Uterus (tissue), 4 donors: ENCODE results near the gene CPEB2. TPM values are rescaled to one million over a fixed set of nuclear protein-coding genes. Genes with fewer than 3 reads are reported as not detected.

Experiments used
- DNase-seq, 2 donors: peaks; one replicate each; pipeline ENCODE4 v3.0.0-alpha.2; 2019 to 2020
- H3K27ac ChIP-seq, 2 donors: fragments of 200-600 bp; sonication (generic); 1 replicate in 1 of 2; 2 replicates in 1 of 2; pipeline ENCODE4 v1.5.1; 2016 to 2018
- H3K27me3 ChIP-seq, 2 donors: fragments of 200-600 bp; sonication (generic); one replicate each; pipeline ENCODE4 v1.5.1; 2018 to 2019; ENCODE audit warnings: control low read depth in 1 of 2
- H3K36me3 ChIP-seq, 2 donors: fragments of 200-600 bp; sonication (generic); one replicate each; pipeline ENCODE4 v1.5.1; 2019; ENCODE audit warnings: control low read depth in 1 of 2
- H3K4me1 ChIP-seq, 2 donors: fragments of 200-600 bp; sonication (generic); one replicate each; pipeline ENCODE4 v1.5.1; 2018 to 2019; ENCODE audit warnings: control low read depth in 1 of 2
- H3K4me3 ChIP-seq, 2 donors: fragments of 200-600 bp; sonication (generic); 1 replicate in 1 of 2; 2 replicates in 1 of 2; pipeline ENCODE4 v1.5.1; 2018 to 2019; ENCODE audit warnings: mild to moderate bottlenecking in 1 of 2
- H3K9me3 ChIP-seq, 2 donors: fragments of 200-600 bp; sonication (generic); one replicate each; pipeline ENCODE4 v1.5.1; 2019; ENCODE audit warnings: control low read depth in 1 of 2
- POLR2A ChIP-seq, 2 donors: fragments of 450-650 bp; IDR thresholded peaks; one replicate each; pipeline ENCODE4 v1.6.1; 2016; ENCODE audit warnings: antibody characterized with exemption in 2 of 2, mild to moderate bottlenecking in 1 of 2, moderate library complexity in 1 of 2
- intact Hi-C: fragments of 100-400 bp; cut with DNase I; formaldehyde crosslinking; loops from one replicate; pipeline ENCODE4 v1.15.1; 2023; ENCODE audit warnings: low total_unique reads
- total RNA-seq, 4 donors: library from RNA; depleted of rRNA in 3 of 4; stranded (reverse); fragments of >200 nt in 3 of 4; gene quantifications; one replicate each; pipeline versions ENCODE4 v1.1.0 to v1.2.4, GENCODE V29; 2014 to 2023
- TF ChIP-seq, protein P1 (sequence below), 4 experiments: fragments of 200-600 bp in 2 of 4; fragments of 450-650 bp in 2 of 4; sonication (generic) in 2 of 4; IDR thresholded peaks; one replicate each; pipeline ENCODE4 v1.5.1; 2016 to 2019; ENCODE audit warnings: antibody characterized with exemption in 4 of 4, mild to moderate bottlenecking in 2 of 4, moderate library complexity in 1 of 4
- donor health status: DM: yes; HTN: yes; CAD: no.

Gene CPEB2
- total RNA-seq, 4 donors from 2014 or later = 5.4 to 19.5 (median 13.6) TPM

DNA sequence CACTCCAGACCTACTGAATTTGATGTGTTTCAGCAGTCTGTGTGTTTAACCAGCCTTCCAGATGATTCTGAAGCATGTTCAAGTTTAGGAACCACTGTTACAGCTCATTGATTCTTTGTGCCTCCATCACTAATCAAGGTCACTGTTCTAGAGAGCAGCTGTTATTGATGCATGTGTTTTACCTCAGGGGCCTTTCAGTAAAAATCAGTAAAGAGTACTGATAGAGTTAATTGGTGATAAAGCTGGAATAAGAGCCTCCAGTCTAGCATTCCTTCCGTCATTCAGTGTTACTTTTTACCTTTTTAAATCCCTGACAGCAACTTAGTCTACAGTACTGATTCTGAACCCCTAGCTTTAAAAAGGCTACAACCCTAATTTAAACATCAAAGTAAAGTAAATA lies 12.9 kb downstream of the CPEB2 start:
- no peak for DNase-seq
- intact Hi-C loops = no loop called here
- TF ChIP-seq POLR2A (IDR thresholded peaks at IDR 0.05) = no peak
- H3K9me3 ChIP-seq = no peaks in the 10 kb centered on the region
- no peaks in the 10 kb centered on the region for H3K36me3 ChIP-seq
- H3K4me3 ChIP-seq = no peak overlapping the region
- H3K27ac ChIP-seq = no peak overlapping the region
- H3K4me1 ChIP-seq = peaks cover 0 to 12% of the 10 kb centered on the region in 2 donors
- H3K27me3 ChIP-seq = no peaks in the 10 kb centered on the region

DNA sequence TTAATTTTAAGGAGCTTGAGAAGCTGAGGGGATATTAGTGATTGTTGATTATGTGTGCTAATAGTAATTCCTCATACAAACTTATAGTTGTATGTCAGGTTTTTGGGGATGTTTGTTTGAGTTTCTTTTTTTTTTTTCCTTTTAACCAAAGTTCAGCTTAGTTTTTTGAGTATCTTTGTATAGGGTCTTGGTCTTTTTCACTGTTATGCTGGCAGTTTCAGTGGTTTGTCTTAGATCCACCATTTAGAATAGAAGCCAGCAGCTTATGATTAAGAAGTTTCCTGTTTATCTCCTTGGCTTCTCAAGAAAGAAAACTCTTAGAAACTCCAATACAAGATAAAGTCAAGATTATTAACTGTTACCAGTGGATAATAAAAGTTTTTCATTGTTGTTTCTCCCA lies 16.1 kb downstream of the CPEB2 start:
- Histone ChIP-seq H3K27ac (peak overlapping the region in 1 of 2 donors; percentile 56), H3K9me3 (no peaks in the 10 kb centered on the region), H3K4me3 (no peak overlapping the region), H3K27me3 (no peaks in the 10 kb centered on the region), H3K36me3 (no peaks in the 10 kb centered on the region), H3K4me1 (peaks cover 0 to 6% of the 10 kb centered on the region in 2 donors)
- TF ChIP-seq, protein P1, sequence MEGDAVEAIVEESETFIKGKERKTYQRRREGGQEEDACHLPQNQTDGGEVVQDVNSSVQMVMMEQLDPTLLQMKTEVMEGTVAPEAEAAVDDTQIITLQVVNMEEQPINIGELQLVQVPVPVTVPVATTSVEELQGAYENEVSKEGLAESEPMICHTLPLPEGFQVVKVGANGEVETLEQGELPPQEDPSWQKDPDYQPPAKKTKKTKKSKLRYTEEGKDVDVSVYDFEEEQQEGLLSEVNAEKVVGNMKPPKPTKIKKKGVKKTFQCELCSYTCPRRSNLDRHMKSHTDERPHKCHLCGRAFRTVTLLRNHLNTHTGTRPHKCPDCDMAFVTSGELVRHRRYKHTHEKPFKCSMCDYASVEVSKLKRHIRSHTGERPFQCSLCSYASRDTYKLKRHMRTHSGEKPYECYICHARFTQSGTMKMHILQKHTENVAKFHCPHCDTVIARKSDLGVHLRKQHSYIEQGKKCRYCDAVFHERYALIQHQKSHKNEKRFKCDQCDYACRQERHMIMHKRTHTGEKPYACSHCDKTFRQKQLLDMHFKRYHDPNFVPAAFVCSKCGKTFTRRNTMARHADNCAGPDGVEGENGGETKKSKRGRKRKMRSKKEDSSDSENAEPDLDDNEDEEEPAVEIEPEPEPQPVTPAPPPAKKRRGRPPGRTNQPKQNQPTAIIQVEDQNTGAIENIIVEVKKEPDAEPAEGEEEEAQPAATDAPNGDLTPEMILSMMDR (IDR thresholded peaks at IDR 0.05) = no peak
- TF ChIP-seq POLR2A (IDR thresholded peaks at IDR 0.05) = no peak
- intact Hi-C loops = no loop called here
- no peak for DNase-seq

DNA sequence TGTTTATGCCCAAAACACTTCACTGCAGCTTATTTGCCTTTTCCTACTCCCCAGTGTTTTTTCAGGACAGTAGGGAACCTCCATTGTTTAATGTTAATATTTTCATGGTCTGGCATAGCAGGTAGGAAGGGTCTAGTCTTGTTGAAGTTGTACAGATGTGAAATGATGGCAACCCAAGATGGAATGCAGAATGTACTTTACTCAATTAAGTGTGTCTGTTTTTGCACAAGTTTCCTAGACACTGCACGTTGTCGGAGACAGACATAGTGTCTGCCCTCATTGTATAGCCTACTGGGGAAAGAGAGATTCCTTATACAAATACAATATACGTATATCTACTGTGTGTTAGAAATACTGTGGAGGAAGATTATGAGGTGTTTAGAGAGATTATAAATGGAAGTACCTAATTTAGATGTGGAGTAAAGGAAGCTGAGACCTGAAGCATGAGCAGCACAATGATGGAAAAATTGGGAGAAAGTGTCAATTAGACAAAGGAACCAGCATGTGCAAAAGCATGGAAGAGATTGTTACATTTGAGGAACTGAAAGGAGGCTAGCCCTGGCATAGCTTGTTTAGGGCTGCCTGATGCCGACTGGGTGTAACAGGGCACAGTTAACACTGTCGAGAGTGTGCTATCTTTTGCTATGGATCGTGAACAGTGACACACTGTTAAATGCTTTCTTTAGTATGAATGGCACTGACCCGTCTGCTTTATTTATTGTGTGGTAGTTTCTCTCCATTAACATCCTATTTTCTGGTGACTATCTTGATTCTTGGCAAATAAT lies 18.4 kb downstream of the CPEB2 start:
- intact Hi-C loops = no loop called here
- DNase-seq = no peak
- TF ChIP-seq, protein P1 (IDR thresholded peaks at IDR 0.05) = no peak
- TF ChIP-seq POLR2A (IDR thresholded peaks at IDR 0.05) = no peak
- Histone ChIP-seq H3K4me1 (peaks cover 0 to 6% of the 10 kb centered on the region in 2 donors), H3K36me3 (no peaks in the 10 kb centered on the region), H3K4me3 (no peak overlapping the region), H3K27ac (no peak overlapping the region), H3K27me3 (no peaks in the 10 kb centered on the region), H3K9me3 (no peaks in the 10 kb centered on the region)

DNA sequence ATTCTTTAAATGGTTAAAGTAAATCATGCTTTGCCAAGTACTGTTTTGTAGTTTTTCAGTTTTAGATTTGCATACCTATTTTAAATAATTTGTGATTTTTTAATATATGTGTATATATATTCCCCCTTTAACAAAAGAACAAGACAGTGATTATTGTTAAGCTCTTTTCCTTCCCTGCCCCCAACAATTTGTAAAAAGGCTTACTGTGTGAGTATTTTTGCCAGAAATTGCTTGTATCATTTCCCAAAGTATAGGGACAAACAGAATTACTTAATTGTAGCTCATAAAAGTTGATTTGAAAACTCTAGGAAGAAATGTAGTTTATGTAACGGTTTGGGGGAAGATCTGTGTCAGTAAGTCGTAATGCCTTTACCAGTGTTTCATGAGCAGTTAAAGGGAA lies 19.0 kb downstream of the CPEB2 start:
- Histone ChIP-seq H3K36me3 (no peaks in the 10 kb centered on the region), H3K27me3 (no peaks in the 10 kb centered on the region), H3K4me1 (peaks cover 0 to 6% of the 10 kb centered on the region in 2 donors), H3K27ac (peak overlapping the region in 1 of 2 donors; percentile 53), H3K4me3 (no peak overlapping the region), H3K9me3 (no peaks in the 10 kb centered on the region)
- no peak for DNase-seq
- intact Hi-C loops = no loop called here
- TF ChIP-seq, protein P1 (IDR thresholded peaks at IDR 0.05) = no peak
- TF ChIP-seq POLR2A (IDR thresholded peaks at IDR 0.05) = no peak

DNA sequence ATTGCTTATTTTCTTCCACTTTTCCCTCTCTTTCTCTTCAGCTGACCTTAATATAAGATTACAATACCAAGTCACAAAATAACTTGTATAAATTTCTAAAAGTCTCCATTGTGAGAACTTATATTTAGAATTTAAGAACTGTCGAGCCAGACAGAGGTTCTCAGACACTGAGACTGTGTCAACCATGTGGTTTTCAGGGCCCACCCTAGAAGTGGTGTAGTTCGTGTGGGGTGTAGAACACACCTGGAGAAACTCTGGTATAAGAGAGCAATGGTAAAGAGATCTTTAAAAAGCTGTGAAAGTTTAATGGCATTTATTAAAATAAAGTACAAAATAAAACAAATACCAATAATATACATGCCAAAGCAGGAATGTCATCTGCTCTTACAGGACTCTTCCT lies 19.7 kb downstream of the CPEB2 start:
- DNase-seq = no peak
- H3K27ac ChIP-seq = peak overlapping the region in 1 of 2 donors; percentile 53
- intact Hi-C loops = no loop called here

More for the DNA sequence above, 19.7 kb downstream of the CPEB2 start:
- H3K4me3 ChIP-seq = no peak overlapping the region
- no peaks in the 10 kb centered on the region for H3K36me3 ChIP-seq
- TF ChIP-seq, protein P1 (IDR thresholded peaks at IDR 0.05) = no peak
- no peak for TF ChIP-seq POLR2A (IDR thresholded peaks at IDR 0.05)
- H3K27me3 ChIP-seq = no peaks in the 10 kb centered on the region
- peaks cover 0 to 6% of the 10 kb centered on the region in 2 donors for H3K4me1 ChIP-seq
- H3K9me3 ChIP-seq = no peaks in the 10 kb centered on the region
